AG10803 (cell line): ENCODE measurements around the gene PLXNA4.
A peak's percentile ranks its signal among the peaks of the same experiment; 100 is the strongest.

Source experiments
- DNase-seq: peaks from one replicate; pipeline ENCODE4 v3.0.0; 2010; ENCODE audit warnings: low read depth
- H3K4me3 ChIP-seq: 2 replicates; pipeline ENCODE4 v1.5.1; 2011; ENCODE audit warnings: mild to moderate bottlenecking, low read length, control low read depth
- TF ChIP-seq, protein P1 (sequence below): conservative IDR thresholded peaks from 2 replicates; pipeline ENCODE4 v1.5.1; 2011; ENCODE audit warnings: mild to moderate bottlenecking, low read length, control low read depth, inconsistent platforms

PLXNA4 gene

GRCh38 chr7:132133501-132133900 lies 442.8 kb downstream of the PLXNA4 start:
- no peak for DNase-seq
- TF ChIP-seq, protein P1, sequence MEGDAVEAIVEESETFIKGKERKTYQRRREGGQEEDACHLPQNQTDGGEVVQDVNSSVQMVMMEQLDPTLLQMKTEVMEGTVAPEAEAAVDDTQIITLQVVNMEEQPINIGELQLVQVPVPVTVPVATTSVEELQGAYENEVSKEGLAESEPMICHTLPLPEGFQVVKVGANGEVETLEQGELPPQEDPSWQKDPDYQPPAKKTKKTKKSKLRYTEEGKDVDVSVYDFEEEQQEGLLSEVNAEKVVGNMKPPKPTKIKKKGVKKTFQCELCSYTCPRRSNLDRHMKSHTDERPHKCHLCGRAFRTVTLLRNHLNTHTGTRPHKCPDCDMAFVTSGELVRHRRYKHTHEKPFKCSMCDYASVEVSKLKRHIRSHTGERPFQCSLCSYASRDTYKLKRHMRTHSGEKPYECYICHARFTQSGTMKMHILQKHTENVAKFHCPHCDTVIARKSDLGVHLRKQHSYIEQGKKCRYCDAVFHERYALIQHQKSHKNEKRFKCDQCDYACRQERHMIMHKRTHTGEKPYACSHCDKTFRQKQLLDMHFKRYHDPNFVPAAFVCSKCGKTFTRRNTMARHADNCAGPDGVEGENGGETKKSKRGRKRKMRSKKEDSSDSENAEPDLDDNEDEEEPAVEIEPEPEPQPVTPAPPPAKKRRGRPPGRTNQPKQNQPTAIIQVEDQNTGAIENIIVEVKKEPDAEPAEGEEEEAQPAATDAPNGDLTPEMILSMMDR: no peak
- H3K4me3 ChIP-seq: no peak overlapping the region

GRCh38 chr7:132131196-132131595 lies 445.1 kb downstream of the PLXNA4 start:
- no peak for DNase-seq
- TF ChIP-seq, protein P1: no peak

GRCh38 chr7:132130497-132130896 lies 445.8 kb downstream of the PLXNA4 start:
- no peak overlapping the region for H3K4me3 ChIP-seq
- TF ChIP-seq, protein P1: no peak
- peak; percentile 28 for DNase-seq

More at GRCh38 chr7:132131196-132131595, 445.1 kb downstream of the PLXNA4 start:
- no peak overlapping the region for H3K4me3 ChIP-seq

GRCh38 chr7:132125872-132126595 lies 450.2 kb downstream of the PLXNA4 start:
- H3K4me3 ChIP-seq: no peak overlapping the region
- TF ChIP-seq, protein P1: no peak
- DNase-seq: no peak

DNA sequence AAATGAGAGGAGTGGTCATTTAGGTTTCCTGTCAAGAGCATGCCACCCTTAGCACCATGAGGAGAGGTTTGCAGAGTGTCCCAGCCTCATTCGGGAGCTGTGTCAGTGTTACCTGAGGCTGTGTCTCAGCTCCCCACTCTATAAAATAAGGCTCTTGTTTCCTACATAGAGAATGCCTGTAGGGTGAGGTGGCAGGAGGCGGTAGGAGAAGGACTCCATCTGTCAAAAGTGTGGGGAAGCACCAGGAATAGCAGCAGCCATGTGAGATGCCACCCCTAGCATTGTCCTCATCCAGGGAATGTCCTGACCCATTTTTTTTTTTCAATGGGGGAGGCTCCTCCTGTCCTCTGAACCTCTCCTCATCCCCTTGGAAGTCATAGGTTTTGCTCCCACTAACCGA lies 451.2 kb downstream of the PLXNA4 start:
- TF ChIP-seq, protein P1: no peak
- no peak overlapping the region for H3K4me3 ChIP-seq
- DNase-seq: no peak

DNA sequence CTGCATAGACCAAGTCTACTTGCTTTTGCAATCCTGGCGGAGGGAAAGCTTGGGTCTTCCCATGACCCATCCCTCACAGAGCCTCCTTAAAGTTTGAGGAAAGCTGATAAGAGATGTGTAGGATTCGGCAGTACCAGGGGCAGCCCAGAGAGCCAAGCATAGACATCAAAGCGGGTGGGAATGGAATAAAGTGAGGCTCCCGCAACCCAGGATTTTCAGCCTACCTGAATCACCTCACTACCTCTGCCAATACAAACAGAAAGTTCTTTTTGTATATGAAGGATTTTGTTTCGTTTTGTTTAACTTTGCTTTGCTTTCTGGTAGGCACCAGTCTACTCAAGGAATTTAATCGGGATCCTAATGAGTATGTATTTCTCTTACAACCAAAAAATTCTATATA lies 451.7 kb downstream of the PLXNA4 start:
- DNase-seq: no peak
- TF ChIP-seq, protein P1: no peak

DNA sequence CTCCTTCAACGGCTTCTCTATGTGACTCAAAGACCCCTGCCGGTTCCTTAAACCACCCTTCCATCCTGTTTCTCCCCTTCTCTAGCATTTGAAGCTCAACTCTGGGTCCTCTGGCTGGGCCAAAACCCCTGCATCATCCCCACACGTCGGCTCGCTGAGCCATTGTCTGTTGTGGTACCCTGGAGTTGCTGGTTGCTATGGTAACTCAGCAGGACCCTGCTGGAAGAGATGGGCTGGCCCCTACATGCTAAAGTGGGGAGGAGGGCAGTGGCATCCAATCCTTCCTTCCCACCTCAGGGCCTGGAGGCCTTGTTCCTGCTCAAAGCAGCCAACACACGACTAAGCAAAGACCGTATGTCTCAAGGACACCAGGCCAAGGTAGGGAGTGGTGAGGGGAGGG lies 452.5 kb downstream of the PLXNA4 start:
- no peak for DNase-seq
- no peak overlapping the region for H3K4me3 ChIP-seq
- TF ChIP-seq, protein P1: no peak

More for the DNA sequence above, 451.7 kb downstream of the PLXNA4 start:
- no peak overlapping the region for H3K4me3 ChIP-seq
